Bronchial epithelial cell (primary cell): ENCODE results near the gene FCRLA. TPM values are rescaled to one million over a fixed set of nuclear protein-coding genes. Genes with fewer than 3 reads are reported as not detected.

ENCODE experiments used
- DNase-seq: peaks from one replicate; pipeline ENCODE4 v3.0.0-alpha.2; 2010; ENCODE audit warnings: low read depth
- FAIRE-seq: peaks from 2 replicates; lab custom pipeline; 2011; peaks lifted over from hg19 to GRCh38; lab: Jason Lieb, UNC
- H3K27me3 ChIP-seq: 2 replicates; pipeline ENCODE4 v1.5.1; 2011; ENCODE audit warnings: low read length; ENCODE audit not compliant: control insufficient read depth, insufficient read depth
- H3K36me3 ChIP-seq: 2 replicates; pipeline ENCODE4 v1.5.1; 2011; ENCODE audit warnings: low read length; ENCODE audit not compliant: control insufficient read depth, insufficient read depth
- H3K4me3 ChIP-seq: 2 replicates; pipeline ENCODE4 v1.5.1; 2011; ENCODE audit warnings: mild to moderate bottlenecking, low read depth, low read length, control low read depth
- total RNA-seq: library from RNA; depleted of rRNA; stranded (reverse); fragments of >200 nt; gene quantifications from 2 replicates; pipeline ENCODE4 v1.2.1, GENCODE V29; 2014
- TF ChIP-seq, protein P1 (sequence below): IDR thresholded peaks from 2 replicates; pipeline ENCODE4 v1.5.1; 2011; ENCODE audit warnings: mild to moderate bottlenecking, moderate library complexity, low read length, control low read depth, inconsistent platforms; ENCODE audit not compliant: insufficient read depth, severe bottlenecking

FCRLA gene
- total RNA-seq, 1 donor from 2014 or later = 0.26 TPM

DNA sequence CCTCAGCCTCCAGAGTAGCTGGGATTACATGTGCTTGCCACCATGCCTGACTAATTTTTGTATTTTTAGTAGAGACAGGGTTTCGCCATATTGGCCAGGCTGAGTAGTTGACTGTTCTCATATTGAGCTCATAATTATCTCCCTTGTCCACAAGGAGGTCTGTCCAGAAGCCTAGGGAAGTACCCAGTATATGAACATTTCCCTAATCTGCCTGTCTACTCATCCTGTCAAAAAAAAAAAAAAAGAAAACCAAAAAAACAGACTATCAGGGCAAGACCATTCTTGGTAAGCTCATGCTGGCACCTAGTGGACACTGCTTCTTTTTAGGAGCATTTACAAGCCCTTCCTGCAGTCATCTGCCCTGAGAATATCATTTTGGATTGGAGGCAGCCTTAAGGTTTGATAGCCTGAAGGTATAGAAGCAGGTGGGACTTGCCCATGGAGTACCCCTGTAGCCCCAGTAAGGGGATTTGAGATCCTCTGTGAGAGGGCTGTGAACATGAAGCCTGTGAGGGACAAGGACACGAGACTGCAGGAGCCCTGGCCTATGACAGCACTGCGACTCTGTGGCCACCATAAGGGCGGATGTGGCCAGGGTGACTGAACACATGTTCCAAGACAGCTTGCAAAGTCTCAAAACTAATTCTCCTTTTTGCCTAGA, 31.7 kb downstream of the FCRLA start:
- DNase-seq (peak; percentile 84), FAIRE-seq (no peak)
- H3K27me3 ChIP-seq = no peaks in the 10 kb centered on the region
- no peaks in the 10 kb centered on the region for H3K36me3 ChIP-seq
- H3K4me3 ChIP-seq = no peak overlapping the region
- TF ChIP-seq, protein P1, sequence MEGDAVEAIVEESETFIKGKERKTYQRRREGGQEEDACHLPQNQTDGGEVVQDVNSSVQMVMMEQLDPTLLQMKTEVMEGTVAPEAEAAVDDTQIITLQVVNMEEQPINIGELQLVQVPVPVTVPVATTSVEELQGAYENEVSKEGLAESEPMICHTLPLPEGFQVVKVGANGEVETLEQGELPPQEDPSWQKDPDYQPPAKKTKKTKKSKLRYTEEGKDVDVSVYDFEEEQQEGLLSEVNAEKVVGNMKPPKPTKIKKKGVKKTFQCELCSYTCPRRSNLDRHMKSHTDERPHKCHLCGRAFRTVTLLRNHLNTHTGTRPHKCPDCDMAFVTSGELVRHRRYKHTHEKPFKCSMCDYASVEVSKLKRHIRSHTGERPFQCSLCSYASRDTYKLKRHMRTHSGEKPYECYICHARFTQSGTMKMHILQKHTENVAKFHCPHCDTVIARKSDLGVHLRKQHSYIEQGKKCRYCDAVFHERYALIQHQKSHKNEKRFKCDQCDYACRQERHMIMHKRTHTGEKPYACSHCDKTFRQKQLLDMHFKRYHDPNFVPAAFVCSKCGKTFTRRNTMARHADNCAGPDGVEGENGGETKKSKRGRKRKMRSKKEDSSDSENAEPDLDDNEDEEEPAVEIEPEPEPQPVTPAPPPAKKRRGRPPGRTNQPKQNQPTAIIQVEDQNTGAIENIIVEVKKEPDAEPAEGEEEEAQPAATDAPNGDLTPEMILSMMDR = peak; percentile 57

DNA sequence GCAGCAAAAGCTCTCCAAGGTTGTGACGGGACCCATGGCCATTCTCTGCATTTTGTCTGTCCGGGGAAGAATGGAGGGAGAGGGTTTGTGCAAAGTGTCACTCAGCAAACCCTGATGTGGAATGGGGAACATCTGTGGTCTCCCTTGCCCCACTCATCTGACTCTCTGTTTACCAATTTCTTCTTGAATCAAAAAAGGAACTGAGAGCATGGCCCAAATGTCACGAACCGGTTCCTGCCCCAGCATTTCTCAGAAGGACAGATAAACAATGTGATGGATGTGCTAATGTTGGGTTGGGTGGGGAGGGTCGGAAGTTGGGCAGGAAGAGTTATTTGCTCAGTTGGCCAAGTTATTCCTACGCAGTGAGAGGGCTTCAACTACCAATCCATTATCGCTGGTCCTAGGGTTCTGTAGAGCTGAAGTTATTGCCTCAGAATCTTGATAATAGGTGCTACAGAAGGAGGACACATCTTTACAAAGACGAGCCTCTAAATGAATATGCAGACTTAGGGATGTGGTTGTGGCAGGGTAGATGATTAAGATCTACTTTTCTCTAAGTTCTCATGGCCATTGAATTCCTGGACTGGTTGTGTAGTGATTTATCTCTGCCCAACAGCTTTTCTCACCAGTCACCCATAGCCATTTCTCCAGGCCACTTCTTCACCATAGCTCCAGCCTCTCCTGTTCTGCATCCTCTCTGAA, 33.0 kb downstream of the FCRLA start:
- Histone ChIP-seq H3K36me3 (no peaks in the 10 kb centered on the region), H3K27me3 (no peaks in the 10 kb centered on the region), H3K4me3 (no peak overlapping the region)
- DNase-seq (no peak), FAIRE-seq (no peak)
- TF ChIP-seq, protein P1 = no peak

DNA sequence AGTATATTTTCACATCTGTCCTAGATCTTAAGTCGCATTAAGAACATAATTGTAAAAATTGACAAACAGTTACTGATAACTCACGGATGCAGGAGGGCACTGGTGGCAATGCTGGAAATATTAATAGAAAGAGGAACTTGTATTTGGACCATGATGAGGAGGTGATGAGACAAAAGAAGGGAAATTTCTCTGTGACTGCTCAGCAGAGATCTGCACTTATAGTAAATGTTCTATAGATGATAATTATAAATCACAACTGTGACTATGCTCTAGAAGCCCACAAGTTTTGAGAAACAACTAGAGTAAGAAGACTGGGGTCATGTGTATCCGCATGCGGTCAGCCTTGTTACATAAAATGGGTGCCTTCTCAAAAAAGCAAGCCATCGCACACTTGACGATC, 33.9 kb downstream of the FCRLA start:
- DNase-seq (no peak), FAIRE-seq (no peak)
- TF ChIP-seq, protein P1 = no peak
- Histone ChIP-seq H3K36me3 (no peaks in the 10 kb centered on the region), H3K4me3 (no peak overlapping the region), H3K27me3 (no peaks in the 10 kb centered on the region)

DNA sequence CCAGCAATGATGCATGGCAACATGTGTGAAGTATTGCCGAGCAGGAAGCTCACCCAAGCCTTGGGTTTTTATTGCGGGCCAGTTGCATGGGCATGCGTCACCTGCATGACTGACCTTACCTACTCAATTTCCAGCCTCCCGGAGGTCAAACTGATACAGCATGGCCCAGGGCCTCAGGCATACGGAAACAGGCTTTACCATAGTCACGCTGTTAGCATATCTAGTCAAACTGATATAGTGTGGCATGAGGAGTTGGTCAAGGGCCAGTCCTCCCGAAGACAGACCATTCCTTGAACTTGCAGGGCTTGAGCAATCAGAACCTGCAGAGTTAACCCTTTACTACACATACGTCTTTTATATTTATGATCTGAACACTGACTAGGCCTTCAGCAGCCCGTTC, 36.2 kb downstream of the FCRLA start:
- Histone ChIP-seq H3K36me3 (no peaks in the 10 kb centered on the region), H3K27me3 (no peaks in the 10 kb centered on the region), H3K4me3 (no peak overlapping the region)
- TF ChIP-seq, protein P1 = no peak
- FAIRE-seq (no peak), DNase-seq (no peak)

DNA sequence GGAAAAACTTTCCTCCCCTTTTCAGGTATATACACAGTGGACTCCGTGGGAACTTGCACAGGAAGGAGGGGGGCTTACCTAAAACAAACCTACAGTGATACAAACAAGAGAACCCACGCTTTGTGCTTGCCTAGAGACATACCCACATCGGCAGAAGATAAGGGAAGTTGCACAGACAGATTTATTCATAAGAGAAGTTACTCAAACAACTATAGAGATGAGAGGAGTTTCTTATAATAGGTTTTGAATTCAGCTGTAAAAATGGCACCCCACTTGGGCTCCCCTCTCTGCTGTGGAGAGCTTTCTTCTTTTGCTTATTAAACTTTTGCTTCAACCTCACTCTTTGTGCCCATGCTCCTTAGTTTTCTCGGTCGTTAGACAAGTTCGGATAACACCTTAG, 40.8 kb downstream of the FCRLA start:
- H3K4me3 ChIP-seq = no peak overlapping the region
- H3K27me3 ChIP-seq = no peaks in the 10 kb centered on the region
- DNase-seq = no peak
- FAIRE-seq = no peak
- TF ChIP-seq, protein P1 = no peak
- peaks cover 2% of the 10 kb centered on the region for H3K36me3 ChIP-seq
